Epithelial cell of proximal tubule (primary cell): ENCODE data around the gene GINS2. TPM values are rescaled to one million over a fixed set of nuclear protein-coding genes. Genes with fewer than 3 reads are reported as not detected.
A peak's percentile ranks its signal among the peaks of the same experiment; 100 is the strongest.

Source experiments
- DNase-seq: peaks from one replicate; pipeline ENCODE4 v3.0.0-alpha.2; 2011; ENCODE audit warnings: low read depth
- H3K4me3 ChIP-seq: 2 replicates; pipeline ENCODE4 v1.5.1; 2011; ENCODE audit warnings: low read depth, mild to moderate bottlenecking, low read length
- total RNA-seq: library from RNA; depleted of rRNA; stranded (reverse); fragments of >200 nt; gene quantifications from 2 replicates; pipeline ENCODE4 v1.2.3, GENCODE V29; 2015
- TF ChIP-seq, protein P1 (sequence below): conservative IDR thresholded peaks from 2 replicates; pipeline ENCODE4 v1.5.1; 2012; ENCODE audit warnings: low read depth, mild to moderate bottlenecking, low read length

The GINS2 gene
- total RNA-seq, 1 donor from 2014 or later, result 40.2 TPM

DNA sequence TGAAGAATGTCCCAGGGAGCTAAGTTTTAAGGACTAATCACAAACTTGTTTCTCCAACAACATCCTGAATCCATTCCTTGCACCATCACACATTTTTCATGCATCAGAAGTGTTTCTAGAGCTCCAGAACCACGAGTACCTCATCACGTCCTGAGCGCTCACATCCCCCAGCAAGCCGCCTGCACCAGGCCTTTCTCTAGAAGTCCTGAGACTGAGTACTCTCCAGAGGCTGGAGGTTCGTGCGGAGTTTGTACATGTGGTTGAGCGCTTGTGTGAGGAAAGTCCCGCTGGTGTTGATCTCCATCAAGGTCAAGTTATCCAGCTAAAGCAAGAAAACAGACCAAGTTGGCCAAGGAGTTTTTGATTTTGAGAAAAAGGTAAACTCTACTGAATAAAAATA is 10.7 kb downstream of the GINS2 start:
- no peak for DNase-seq
- H3K4me3 ChIP-seq, result no peak overlapping the region
- TF ChIP-seq, protein P1, sequence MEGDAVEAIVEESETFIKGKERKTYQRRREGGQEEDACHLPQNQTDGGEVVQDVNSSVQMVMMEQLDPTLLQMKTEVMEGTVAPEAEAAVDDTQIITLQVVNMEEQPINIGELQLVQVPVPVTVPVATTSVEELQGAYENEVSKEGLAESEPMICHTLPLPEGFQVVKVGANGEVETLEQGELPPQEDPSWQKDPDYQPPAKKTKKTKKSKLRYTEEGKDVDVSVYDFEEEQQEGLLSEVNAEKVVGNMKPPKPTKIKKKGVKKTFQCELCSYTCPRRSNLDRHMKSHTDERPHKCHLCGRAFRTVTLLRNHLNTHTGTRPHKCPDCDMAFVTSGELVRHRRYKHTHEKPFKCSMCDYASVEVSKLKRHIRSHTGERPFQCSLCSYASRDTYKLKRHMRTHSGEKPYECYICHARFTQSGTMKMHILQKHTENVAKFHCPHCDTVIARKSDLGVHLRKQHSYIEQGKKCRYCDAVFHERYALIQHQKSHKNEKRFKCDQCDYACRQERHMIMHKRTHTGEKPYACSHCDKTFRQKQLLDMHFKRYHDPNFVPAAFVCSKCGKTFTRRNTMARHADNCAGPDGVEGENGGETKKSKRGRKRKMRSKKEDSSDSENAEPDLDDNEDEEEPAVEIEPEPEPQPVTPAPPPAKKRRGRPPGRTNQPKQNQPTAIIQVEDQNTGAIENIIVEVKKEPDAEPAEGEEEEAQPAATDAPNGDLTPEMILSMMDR, result no peak

GRCh38 chr16:85677383-85677967 is 11.3 kb downstream of the GINS2 start:
- H3K4me3 ChIP-seq, result no peak overlapping the region
- TF ChIP-seq, protein P1, result no peak
- DNase-seq, result no peak

DNA sequence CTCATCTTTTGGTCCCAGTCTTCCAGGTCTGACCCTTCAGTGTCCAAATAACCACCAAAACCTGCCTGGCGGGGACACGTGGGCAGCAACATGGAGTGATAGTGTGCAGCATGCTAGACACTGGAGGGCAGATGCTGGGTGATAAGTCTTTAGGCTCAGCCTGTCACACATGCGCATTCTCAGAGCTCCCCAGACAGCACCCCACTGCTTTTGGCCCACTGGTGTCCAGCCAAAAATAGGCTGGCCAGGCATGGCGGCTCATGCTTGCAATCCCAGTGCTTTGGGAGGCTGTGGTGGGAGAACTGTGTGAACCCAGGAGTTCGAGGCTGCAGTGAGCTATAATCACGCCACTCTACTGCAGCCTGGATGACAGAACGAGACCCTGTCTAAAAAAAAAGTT is 12.3 kb downstream of the GINS2 start:
- no peak overlapping the region for H3K4me3 ChIP-seq
- no peak for DNase-seq
- TF ChIP-seq, protein P1, result no peak

DNA sequence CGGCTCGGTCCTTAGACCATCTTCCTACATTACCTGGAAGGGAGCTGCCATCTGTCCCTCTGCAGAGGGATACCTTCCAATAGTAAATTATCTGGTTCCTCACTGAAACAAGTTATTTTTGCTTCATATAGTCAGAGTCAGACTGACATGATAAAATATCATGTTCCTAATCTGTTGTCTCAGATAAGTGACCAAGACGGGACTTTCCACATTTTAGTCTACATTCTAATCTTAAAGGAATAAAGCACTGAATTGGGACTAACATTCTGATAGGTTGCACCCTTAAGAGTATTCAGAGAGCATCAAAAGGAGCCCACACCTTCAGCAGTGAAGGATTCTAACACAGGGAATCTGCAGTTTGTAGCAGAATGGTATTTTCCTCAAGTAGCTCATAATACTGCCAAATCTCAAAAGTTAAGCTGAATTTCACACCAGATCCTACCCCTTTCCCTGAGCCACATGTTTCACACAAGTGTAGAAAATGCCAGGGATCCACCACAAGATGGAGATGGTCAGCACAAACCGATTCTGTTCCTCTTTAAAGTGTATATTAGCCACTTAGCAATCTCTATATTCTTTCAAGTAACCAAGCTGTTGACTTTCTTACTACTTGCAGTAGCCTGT is 13.4 kb downstream of the GINS2 start:
- no peak for DNase-seq
- no peak overlapping the region for H3K4me3 ChIP-seq
- TF ChIP-seq, protein P1, result peak; percentile 63

GRCh38 chr16:85674828-85675227 is 13.9 kb downstream of the GINS2 start:
- DNase-seq, result no peak
- no peak overlapping the region for H3K4me3 ChIP-seq
- TF ChIP-seq, protein P1, result no peak

GRCh38 chr16:85674418-85674755 is 14.4 kb downstream of the GINS2 start:
- TF ChIP-seq, protein P1, result no peak
- no peak overlapping the region for H3K4me3 ChIP-seq
- DNase-seq, result no peak
